Measurements from ENCODE around the gene PRR22.

The PRR22 gene

DNA sequence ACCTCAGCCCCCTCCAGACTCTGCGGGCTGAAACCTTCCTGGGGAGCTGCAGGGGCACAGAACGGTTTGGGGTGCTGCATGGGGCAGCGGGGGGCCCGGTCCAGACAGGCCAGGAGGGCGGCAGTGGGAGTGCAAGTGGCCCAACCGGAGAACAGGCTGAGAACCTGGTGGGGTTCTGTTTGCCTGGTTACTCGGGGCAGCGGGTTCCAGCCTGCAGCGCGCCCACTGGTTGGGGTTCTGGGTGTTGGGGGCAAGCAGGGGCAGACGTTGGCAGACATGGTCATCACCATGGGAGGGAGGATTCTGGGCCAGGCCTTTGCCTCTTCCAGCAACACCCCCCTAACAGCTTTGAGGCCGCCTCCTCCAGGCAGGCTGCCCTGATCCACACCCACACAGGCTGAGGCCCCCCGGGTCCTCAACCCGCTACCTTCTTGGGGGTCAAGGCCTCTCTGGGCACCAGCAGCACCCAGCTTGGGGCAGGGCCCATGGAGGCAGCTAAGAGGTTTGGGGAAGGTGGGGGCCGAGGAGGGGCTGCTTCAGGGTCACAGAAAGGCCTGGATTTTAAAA, at the start of gene PRR22:
TSS of gene PRR22 (minus strand) at position 166 of the 567 bp plus-strand sequence. CDS start at position 80, 86 bp downstream.
- DNase-seq = no peak

DNA sequence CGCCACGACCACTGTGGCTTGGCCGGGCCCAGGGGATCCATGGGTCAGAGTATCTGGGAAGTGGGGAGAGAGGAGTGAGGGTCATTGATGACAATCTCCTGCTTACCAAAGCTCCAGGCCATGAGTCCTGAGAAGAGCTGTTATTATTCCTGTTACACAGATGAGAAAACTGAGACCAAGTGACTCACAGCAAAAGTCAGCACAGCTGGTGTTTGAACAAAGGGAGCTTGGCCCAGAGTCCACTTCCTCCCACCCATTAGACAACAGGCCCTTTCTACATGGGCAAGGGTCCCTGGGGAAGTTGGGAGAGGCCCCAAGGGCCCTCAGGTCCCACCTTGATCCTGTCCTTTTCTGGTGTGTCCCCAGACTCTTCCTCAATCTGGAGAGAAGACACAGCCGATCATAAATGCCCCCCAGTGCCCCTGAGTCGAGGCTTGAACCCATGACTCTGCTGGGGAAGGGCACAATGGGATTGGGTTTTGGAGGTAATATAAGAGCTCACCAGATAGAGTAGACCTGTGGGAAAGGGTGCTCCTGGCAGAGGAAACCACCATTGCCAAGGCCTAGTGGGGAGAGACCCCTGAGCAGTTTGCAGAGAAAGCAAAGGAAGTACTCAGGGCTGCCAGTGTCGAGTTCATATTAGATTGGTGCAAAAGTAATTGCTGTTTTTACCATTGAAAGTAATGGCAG, 48.1 kb upstream of the PRR22 start:
- no peak for DNase-seq

DNA sequence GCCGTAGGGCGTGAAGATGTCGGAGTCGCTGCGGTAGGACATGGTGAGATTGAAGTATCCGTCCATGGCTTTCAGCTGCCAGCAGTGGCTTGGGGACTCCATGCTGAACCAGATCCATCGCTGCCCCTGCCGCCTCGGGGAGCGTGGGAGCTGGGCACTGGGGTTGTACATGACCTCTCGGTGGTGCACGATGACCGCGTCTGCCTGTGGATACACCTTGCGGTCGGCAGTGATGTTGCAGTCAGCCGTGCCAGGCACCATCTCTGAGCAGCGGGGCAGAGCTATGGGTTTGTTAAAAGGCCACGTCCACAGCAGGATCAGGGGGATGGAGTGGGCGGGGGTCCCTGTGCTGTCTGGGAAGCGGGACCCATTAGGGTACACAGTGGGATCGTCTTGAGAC, 47.5 kb upstream of the PRR22 start:
- no peak for DNase-seq

DNA sequence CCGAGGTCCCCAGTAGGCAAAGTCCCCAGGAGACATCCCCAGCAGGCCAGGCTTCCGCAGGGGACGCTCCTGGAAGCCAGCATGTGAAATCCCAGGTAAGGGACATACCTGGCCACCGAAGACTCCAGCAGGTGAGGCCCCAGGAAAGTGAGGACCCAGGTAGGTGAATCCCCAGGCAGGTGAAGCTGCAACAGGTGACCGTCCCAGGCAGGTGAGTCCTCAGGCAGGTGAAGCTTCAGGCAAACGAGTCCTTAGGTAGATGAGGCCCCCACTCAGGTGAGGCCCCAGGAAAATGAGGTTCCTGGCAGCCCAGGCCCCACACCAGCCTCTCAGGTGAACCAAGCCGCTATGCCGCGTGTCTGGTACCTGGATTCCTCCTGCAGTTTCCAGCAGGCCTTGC, 46.6 kb upstream of the PRR22 start:
- no peak for DNase-seq

DNA sequence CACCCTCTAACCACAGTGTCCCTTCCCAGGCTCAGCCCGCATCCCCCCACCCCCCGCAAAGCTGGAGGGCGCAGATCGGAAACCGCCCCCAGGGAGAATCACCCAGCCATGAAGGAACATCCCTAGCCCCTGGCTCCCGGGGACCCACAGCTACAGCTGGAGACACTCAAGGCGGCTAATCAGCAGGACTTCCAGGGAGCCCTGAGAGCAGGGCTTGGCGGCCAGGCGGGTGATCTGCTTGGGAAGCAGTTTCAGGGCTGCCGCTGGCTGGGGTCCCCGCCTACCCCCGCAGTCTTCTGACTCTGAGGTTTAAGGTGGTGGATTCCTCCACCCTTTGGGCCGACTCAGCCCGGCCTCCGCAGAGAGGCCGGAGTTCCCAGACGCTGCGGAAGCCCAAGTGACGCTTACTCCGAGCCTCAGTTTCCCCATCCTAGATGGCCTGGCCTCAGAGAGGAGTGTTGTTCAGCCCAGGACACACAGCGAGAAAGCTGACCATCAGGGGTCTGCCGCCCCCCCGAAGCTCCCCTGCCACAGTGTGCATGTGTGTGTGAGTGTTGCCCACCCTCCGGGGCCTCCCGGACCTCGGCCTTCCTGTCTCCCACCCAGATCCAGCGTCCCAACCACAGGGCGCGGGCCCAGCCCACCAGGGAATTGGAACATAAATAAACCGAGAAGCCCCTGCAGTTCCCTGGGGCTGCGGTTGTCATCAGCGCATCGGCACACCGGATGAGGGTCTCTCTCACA, 45.2 kb upstream of the PRR22 start:
- no peak for DNase-seq

DNA sequence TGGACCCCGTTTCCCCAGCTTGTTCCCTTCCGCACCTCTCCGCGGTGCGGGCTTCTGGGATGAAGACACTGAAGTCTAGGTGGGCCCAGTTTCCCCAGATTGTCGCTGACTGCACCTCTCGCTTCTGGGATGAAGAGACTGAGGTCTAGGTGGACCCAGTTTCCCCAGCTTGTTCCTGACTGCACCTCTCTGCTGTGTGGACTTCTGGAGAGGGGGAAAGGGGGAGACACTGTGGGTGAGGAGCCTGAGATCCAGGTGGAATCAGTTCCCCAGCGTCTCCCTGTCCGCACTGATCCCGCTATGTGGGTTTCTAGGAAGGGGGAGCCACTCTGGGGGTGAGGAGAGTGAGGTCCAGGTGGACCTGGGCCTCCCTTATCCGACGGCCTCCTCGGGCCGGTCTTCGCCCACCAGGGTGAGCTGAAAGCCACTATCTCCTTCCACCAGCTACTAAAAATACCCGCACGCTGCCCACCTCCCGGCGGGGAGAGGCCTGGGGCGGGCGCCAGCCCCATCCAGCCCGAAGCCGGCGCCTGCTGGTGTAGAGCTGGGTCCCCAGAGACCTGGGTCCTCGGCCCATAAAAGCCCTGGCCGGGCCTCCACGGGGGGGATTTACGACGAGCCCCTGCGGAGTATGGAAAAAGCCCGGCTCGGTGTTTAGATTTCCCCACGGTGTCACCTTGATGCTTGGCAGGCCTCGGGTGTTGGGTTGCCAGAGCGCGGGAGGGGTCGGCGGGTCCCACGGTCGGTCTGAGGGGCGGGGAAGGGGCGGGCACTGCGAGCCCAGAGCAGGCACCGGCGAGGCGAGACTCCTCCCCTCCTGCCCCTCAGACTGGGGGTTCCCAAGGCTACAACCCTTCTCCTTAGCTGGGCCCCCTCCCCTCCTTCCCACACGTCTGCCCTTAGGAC, 44.4 kb upstream of the PRR22 start:
- no peak for DNase-seq

DNA sequence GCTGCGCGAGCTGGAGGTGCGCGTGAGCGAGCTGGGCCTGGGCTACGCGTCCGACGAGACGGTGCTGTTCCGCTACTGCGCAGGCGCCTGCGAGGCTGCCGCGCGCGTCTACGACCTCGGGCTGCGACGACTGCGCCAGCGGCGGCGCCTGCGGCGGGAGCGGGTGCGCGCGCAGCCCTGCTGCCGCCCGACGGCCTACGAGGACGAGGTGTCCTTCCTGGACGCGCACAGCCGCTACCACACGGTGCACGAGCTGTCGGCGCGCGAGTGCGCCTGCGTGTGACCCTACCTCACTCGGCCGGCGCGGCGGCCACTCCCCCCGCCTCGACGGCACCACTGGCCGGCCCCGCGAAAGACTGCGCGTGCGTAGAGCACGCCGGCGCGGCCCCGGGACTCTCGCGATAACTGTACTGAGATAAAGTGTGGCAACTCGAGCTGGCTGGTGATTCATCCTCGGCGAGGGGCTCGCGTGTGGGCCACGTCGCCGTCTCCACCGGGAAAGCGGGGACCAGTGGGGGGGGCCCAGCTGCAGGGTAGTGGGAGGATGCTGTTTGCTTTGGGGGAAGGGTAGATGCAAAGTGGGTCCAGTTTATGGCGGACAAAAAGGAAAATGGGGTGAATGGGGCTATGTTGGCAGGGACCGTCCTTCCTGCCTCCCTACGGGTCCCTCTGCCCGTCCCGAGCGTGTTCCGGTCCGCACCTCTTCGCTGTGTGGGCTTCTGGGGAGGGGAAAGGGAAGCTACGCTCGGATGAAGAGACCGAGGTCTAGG, 43.5 kb upstream of the PRR22 start:
- peak; percentile 77 for DNase-seq

DNA sequence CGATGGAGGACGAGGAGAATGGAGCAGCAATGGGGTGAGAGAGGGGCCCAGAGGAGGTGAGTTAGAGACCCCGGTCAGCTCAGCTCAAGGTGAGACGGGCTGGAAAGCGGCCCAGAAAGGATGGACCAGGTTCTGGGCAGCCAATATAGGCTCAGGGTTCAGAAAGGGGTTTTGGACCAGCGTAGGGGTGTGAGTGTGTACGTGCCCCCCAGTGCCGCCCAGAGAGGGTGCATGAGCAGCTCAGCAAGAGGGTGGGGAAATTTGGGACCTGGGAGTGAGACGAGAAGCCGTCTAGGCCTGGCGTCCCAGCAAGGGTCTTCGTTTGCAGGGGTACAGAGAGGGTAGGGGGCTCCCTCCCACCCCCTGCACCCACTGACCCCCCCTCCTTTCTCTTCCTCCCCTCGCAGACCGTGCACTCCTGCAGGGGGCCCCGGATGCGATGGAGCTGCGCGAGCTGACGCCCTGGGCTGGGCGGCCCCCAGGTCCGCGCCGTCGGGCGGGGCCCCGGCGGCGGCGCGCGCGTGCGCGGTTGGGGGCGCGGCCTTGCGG, 42.9 kb upstream of the PRR22 start:
- DNase-seq = no peak

DNA sequence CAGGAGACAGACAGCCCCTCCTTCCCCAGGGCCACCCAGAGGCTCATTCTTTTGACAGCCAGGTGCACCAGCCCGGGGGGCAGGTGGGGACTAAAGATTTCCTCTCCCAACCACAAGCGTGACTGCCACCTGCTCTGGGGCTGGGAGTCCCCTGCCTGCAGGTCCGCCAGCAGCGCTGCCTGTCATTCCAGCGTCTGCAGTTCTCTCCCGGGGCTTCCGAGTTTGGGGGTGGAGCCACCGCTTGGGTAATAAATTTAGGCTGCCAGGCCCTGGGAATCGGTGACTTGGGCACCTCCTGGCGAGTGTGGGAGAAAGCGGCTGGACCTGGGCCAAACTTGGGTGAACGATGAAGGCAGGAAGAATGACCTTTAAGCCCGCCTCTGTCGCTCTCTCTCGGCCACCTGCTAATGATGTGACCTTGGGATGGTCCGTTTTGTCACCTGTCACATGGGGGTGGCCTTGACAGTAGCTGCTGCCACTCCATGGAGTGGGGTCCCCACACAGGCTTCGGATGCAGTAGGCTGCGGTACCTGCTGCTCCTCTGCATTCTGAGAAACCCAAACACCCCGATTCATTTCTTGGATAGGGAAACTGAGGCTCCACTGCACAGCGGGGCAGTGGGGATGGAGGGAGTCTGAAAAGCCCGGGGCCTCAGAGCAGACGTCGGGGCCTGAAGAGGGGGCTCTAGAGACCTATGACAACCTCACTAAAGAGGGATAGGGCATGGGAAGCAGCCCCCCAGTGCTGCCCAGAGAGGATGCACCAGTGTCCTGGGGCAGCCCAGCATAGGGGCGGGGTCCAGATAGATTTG, 42.2 kb upstream of the PRR22 start:
- no peak for DNase-seq

DNA sequence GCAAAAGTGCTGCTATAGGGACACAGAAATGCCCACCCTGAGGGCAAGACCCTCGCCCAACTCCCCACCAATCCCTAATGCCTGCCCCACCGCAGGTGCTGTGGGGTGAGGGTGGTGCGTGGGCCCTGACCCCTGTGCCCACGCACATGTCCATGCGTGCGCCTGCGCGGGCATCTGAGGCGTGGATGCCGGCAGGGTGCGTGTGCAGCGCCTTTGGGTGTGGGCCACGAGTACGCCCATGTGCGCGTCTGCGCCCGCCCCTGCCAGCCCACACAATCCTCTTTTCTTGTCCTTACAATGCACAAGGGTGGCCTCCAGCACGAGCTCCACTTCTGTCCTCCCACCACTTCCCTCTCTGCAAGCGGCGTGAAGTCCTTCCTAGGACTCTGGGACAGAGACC, 40.6 kb upstream of the PRR22 start:
- no peak for DNase-seq

DNA sequence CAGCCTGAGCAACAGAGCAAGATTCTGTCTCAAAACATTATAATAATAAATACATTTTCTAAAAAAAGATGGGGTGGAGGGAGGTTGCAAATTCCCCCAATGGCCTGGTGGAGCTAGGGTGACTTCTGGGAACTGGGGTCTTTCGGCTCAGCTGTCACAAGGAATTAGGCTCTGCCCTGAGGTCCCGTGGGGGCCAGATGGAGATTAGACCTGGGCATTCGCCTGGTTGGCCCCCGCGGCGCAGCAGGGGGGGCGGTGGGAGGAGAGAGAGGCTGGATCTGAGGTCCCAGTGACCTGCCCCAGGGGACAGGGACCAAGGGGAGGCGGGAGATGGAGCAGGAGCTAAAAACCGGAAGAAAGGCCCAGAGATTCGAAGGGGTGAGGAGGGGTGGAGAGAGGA, 40.2 kb upstream of the PRR22 start:
- no peak for DNase-seq

DNA sequence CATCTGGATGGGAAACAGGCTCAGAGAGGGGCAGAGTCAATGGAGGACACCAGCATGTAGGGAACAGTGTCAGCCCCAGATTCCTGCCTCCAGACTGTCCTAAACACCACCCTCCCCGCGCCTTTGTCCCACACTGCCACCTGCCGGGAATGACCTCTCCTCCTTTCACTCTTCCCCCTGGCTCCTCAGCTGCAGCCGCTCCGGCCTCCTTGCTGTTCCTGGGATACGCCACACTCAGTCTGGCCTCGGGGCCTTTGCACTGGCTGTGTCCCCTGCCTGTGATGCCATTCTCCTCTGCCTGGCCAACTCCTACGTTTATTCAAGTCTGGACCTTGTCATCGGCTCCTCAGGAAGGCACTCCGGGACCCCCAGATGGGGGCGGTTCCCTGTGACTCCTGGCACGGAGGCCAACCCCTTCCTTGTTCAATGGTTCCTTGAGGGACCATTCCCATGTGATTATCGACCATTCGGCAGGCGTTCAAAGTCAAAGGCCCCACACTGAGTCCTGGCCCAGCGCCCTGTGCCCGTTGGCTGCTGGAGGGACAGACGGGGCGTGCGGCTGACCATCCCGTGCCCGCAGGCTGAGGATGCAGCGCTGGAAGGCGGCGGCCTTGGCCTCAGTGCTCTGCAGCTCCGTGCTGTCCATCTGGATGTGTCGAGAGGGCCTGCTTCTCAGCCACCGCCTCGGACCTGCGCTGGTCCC, 39.2 kb upstream of the PRR22 start:
- DNase-seq = no peak

DNA sequence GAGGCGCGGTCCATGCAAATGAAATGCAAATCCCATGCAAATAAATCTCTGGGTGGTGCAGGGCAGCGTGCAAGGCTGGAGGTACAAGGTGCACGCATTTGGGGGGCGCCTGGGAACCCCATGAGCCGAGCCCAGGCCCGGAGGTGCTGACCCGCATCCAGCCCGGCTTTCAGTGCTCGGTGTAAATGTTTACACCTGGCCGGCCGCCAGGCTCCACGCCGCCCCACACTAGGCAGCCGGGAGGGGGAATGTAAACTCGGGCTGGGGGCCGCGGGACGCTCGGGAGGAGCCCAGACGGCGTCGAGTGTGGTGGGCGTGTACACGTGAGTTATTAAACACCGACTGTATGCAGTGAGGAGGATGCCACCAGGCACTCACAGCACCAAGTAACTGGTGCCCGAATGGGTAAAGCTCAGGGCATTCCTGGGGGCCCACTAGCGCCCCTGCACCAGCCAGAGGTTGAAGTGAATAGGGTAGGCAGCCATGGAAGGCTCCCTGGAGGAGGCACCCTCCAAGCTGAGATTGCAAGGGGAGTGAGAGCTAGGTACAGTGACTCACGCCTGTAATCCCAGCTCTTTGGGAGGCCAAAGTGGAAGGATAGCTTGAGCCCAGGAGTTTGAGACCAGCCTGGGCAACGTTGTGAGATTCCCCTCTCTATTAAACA, 37.8 kb upstream of the PRR22 start:
- no peak for DNase-seq

DNA sequence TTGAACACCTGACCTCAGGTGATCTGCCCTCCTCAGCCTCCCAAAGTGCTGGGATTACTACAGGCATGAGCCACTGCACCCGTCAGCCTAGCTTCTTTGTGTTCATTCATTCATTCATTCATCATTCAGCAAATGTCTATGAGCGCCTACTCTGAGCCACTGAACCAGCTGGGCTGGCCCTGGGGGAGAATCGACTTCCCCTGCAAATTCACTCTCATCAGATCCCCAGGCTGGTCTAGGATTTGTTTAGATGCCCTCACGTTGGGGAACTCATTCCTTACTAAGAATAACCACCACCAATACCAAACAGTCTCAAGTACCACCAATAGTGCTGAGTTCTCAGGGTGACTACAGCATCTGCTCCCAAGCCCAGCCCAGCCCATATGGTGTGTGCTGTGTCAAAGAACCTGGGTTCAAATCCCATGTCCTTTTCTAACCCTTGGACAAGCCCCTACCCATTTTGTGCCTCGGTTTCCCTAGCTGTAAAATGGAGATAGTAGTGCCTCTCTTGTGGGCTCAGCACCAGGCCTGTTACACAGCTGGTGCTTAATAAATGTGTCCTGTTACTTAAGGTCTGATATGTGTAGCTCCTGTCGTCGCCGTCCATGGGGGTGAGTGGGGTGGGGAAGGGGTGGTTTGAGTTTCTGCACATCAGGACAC, 37.1 kb upstream of the PRR22 start:
- DNase-seq = no peak

DNA sequence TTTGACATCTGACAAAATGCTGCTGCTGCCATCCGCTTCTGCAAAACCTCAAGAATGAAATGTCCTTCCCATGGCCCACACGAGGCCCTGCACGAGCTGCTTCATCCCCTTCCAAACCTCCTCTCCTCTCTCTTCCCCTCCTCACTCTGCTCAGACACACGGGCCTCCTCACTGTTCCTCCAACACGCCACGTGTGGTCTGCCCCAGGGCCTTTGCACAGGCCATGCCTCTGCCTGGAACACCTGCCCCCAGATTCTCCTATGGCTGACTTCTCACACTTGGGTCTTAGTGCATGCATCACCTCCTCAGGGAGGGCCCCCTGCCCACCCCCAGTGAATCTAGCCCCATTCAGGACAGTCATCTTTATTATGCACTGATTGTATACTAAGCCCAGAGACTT, 36.2 kb upstream of the PRR22 start:
- DNase-seq = no peak

DNA sequence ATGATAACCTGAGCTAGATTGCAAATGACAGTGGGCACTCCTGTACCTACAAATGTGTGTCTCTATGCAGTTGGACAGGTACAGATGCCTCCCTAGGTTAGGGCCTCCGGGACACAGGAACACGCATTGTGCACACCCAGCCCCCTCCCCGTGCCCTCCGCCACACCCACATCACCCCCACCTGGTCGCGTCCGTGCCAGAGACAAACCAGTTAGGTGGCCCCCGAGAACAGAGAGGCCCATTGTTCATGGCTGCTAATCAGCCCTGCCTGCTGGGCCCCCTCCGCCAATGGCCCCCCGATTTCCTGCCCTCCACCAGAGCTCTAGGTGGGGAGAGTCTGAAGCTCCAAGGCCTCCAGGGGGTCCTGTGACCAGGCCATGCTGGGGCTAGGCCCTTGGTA, 34.0 kb upstream of the PRR22 start:
- no peak for DNase-seq

DNA sequence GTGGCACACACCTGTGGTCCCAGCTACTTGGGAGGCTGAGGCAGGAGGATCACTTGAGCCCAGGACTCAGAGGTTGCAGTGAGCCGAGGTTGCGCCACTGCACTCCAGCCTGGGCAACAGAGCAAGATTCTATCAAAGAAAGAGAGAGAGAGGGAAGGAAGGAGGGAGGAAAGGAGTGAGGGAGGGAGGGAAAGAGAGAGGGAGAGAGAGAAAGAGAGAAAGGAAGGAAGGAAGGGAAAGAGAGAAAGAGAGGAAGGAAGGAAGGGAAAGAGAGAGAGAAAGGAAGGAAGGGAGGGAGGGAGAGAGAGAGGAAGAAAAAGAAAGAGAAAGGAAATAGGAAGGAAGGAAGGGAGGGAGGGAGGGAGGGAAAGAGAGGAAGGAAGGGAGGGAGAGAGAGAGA, 32.7 kb upstream of the PRR22 start:
- no peak for DNase-seq

DNA sequence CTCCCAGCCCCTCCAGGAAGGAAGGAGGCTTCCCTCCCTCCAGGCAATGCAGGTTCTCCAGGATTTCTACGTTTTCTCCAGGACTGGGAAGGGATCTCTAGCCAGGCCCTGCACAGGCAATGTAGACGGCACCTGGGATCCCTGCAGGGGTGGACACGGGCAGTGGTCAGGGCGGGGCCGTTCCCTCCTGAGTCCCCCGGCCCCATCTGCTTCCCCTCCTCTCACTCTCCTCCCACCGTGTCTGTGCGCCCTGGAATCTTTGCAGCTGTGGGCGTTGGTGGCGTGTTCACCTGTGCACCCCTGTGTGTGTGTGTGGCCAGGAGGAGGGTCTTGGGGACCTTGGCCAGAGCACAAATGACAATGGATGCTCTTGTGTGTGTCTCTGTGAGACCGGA, 30.3 kb upstream of the PRR22 start:
- no peak for DNase-seq

DNA sequence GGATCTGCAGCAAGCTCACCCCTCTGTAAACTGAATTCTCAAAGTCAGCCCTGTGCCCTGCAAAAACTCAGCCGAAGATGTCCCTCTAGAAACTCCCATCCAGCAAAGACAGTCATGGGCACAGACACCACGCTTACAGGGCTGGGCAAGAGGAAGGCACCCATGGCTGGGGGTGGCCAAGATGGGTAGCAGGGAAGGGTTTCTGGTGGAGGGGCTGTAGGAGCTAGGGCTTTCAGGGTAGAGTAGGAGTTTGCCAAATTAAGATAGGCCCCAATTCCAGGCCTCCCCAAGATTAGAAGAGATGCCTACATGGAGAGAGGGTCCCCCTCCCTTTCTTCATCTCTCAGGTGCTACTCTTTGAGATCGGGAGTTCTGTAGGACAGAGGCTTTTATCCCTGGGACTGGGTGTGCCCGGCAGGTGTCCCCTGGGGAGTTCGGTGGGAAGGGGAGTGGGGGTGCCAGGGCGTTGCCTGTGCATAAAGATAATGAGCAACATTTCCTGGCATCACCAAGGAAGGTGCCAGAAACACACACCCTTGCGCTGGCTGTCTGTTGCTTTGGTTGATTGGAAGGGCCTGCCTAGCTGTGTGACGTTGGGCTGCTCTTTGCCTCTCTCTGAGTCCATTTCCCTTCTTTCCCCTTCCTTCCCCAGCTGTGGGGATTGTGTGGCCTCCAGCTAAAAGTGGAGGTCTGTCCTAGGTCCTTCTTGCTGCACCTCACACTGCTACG, 29.7 kb upstream of the PRR22 start:
- DNase-seq = no peak
